Stimulated activated CD8-positive, alpha-beta memory T cell treated with anti-CD3 and anti-CD28 coated beads, Interleukin-4, amount 100 ng/mL, for 48 hours (primary cell): ENCODE data around the gene TMEM123.

Source experiments
- DNase-seq: peaks from one replicate; pipeline ENCODE4 v3.0.0-alpha.2; 2020

Gene TMEM123

GRCh38 chr11:102470251-102470650 is 17.7 kb upstream of the TMEM123 start:
- DNase-seq = no peak

DNA sequence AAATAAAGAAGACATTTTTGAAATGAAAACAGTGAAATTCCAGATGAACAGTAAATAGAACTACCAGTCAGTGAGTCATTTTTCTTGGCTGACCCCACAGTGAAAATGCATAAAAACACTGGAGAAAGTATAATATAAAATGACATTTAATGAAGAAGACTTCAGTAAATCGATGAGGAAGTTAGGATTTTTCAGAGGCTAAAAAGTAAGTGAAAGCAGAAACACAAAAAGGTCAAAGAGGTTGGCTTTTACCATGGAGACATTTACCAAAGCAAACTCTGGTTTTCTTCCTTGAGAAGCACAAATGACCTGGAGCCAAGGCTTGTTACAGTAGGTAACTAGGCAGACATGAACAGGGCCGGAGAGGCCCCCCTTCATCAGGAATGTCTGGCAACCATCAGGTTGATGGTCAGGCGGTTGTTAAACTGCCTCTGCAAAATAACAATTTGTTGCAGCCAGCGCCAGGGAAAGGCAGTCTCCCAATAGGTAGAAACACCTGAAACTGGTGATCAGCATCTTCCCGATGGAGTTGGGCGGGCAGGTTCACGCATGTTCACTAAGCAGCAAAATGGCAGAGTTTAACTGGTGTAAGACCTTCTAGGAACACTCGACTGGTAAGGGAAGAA is 16.7 kb upstream of the TMEM123 start:
- DNase-seq = no peak

- DNase-seq = no peak
These were observed 16.1 kb upstream of the TMEM123 start for GRCh38 chr11:102468616-102469195.

DNA sequence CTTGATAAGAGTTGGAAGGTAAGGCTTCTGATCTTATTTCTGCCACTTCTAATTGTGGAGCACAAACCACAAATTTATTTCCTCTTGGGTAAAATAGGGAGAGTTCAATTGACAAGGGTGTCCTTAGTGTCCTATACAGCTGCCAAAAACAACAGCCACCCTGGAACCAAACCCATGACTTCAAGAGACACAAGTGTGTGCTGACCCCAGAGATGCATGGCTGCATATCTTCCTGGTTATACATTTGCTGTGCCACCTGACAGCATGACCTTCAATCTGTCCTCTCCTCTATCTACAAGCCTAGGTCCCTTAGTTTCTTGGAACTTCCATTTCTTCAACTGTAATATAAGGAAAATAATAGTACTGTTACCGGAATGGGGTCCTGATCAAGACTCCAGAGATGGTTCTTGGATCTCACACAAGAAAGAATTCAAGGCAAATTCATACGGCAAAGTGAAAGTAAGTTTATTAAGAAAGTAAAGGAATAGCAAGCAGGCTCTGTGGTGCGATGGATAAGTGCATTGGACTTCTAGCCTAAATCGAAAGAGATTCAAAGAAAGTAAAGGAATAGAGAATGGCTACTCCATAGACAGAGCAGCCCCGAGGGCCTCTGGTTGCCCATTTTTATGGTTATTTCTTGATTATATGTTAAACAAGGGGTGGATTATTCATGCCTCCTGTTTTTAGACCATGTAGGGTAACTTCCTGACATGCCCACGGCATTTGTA is 15.5 kb upstream of the TMEM123 start:
- no peak for DNase-seq

- no peak for DNase-seq
These were observed 14.6 kb upstream of the TMEM123 start for GRCh38 chr11:102467080-102467708.

DNA sequence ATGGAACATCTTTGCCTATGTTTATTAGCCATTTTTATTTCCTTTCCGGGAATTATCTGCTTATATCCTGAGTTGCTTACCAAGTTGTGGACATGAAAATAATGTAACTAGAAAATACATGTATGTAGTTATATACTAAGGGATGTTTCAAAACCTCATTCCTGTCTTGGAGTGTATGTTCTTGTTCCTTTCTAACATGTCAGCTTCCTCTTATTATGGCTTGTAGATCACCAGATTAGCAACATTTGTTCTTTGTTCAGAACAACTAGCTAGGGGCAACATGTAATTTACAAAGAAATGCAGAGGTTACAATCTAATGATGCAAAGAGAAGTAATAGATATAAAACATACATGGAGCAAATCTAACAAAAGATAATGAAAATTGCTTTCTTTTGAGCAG is 13.1 kb upstream of the TMEM123 start:
- no peak for DNase-seq

DNA sequence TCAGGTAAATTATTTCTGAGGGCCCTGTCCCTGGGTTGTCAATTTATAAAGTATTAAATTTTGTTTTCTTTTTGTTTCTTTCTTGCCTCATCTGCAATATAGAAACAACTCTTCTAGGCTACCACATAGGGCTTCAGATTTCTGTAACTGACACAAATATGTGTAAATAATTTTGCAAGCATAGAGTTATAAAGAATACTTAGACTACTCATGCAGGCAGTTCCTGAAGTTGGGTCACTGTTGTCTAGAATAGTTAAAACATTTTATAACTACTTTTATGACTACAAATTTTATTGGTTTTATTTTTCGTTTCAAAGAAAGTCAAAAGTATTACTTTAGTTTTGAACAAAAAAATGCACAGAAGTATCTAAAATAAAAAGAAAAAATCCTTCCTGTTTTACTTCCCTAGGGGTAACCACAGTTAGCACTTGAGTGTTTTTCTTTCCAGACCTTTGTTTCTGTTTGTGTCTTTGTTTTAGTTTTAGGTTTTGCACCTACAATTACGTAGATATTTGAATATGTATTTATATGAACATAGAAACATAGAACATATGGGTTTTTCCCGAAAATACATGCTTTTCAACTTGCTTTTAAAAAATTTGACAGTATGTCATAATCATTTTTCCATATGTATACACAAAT is 12.4 kb upstream of the TMEM123 start:
- DNase-seq = no peak

DNA sequence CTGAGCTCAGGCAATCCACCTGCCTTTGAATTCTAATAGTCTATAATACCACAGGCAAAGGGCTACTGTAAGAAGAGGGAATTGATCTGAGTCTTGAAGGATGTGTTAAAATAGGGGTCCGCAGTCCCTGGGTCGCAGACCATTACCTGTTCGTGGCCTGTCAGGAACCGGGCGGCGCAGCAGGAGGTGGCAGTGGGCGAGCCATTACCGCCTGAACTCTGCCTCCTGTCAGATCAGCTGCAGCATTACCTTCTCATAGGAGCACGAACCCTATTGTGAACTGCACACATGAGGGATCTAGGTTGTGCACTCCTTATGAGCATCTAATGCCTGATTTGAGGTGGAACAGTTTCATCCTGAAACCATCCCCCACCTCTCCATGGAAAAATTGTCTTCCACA is 11.5 kb upstream of the TMEM123 start:
- DNase-seq = no peak

DNA sequence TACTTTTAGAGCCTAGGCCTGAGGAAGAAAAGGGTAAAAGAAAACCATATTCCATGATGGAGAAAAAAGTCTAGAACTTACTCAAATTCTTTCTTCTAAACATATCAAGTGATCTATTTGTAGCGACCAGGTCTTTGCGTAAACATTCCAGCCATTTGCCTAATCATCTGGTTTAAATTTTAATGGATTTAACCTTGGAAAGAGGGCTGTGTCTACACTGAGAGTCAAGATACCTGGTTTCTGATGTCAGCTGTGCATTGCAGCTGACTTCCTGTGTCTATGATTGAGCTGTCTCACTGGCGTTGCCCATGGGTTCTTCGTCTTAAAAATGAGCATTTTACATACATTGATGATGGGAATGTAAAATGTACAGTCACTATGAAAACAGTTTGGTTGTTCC is 10.0 kb upstream of the TMEM123 start:
- DNase-seq = no peak

DNA sequence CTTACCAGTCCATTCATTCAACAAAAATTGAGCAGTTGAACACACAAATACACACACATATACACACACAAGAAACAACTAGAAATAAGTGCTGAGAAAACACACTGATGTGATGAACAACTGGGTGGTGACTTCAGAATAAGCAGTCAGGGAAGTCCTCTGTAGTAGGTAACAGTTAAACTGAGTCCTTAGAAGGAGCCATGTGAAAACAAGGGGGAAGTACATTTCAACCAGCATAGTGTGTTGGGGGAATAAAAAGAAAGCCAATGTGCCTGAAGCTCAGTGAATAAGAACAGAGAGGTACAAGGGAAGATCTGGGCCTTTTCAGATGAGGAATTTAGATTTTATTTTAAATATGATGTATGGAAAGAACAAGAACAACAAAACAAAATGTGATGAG is 6.8 kb upstream of the TMEM123 start:
- no peak for DNase-seq

DNA sequence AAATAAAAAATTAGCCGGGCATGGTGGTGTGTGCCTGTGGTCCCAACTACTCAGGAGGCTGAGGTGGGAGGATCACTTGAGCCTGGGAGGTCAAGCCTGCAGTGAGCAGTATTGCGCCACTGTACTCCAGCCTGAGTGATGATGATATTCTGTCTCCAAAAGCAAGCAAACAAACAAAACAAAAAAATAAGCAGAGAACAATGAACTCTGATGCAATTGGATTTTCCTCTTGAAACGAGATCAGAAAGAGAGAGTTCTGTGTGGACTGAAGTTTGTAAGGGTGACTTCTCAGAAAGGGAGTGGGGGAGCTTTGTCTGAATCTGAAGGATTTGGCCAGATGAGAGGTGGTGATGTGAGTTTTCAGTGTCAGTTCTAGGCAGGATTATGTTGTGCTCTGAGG is 6.0 kb upstream of the TMEM123 start:
- DNase-seq = no peak

GRCh38 chr11:102457865-102458264 is 5.3 kb upstream of the TMEM123 start:
- DNase-seq = no peak

DNA sequence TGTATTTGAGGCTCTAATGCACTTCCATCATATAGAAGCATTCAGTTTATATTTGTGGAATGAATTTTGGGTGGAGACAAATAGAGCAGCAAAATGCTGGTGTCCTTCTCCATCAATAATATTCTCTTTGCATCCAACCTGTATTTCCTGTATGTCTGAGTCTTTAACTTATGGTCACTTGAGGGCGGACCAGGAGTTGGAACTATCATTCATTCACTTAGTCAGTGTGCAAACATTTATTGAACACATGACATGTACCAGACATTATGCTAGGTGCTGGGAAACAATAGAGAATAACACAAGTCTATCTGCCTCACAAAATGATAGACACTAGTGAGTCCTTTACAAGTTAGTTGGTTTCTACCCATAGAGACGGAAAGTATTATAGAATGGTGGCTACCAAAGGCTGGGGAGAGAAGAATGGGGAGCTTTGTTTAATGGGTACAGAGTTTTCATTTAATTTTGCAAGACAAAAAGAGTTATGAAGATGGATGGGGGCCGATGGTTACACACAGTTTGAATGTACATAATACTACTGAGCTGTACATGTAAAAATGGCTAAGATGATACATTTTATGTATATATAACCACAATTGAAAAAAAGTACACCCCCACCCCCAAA is 4.6 kb upstream of the TMEM123 start:
- no peak for DNase-seq

- no peak for DNase-seq
These were observed 3.8 kb upstream of the TMEM123 start for GRCh38 chr11:102456381-102456780.

DNA sequence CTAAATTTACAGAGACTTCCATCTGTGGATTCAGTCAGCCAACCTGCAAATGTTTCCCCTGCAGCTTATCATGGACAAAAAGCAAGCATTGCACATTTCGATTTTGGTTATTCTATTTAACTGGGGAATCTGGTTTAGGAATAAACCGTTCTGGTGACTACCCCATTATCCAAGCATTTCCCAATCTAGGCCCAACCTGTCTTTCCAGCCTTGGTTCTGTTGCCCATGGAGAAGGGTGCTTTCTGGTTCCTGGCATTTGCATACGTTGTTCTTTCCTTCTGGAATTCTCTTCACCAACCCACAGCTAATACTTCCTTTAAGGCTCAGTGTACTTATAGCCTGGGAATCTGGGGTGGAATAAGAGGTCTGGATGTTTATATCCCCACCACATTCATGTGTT is 1.4 kb upstream of the TMEM123 start:
- DNase-seq = no peak

DNA sequence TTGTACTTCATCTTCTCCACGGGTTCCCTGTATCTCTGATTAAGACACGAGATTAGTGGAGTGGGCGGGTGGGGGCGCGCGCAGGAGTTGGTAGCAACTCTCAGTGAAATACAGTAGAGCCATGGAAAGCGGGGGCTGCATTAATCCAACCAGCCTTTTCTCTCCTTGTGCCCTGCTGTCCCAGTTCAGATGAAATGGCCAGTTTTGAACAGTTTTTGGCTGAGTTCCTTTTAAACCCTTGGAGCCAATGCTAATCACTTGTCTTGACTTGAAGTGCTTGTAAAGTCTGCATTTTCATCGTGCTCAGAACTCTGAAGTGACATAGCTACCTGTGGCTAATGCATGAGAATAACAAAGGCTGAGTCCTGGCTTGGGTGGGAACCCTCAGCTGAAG is 734 bp upstream of the TMEM123 start:
- peak; percentile 62 for DNase-seq

- DNase-seq = peak; percentile 82
These were observed 694 bp downstream of the TMEM123 start for GRCh38 chr11:102451681-102452460.

- no peak for DNase-seq
These were observed 1.4 kb downstream of the TMEM123 start for GRCh38 chr11:102451041-102451680.

DNA sequence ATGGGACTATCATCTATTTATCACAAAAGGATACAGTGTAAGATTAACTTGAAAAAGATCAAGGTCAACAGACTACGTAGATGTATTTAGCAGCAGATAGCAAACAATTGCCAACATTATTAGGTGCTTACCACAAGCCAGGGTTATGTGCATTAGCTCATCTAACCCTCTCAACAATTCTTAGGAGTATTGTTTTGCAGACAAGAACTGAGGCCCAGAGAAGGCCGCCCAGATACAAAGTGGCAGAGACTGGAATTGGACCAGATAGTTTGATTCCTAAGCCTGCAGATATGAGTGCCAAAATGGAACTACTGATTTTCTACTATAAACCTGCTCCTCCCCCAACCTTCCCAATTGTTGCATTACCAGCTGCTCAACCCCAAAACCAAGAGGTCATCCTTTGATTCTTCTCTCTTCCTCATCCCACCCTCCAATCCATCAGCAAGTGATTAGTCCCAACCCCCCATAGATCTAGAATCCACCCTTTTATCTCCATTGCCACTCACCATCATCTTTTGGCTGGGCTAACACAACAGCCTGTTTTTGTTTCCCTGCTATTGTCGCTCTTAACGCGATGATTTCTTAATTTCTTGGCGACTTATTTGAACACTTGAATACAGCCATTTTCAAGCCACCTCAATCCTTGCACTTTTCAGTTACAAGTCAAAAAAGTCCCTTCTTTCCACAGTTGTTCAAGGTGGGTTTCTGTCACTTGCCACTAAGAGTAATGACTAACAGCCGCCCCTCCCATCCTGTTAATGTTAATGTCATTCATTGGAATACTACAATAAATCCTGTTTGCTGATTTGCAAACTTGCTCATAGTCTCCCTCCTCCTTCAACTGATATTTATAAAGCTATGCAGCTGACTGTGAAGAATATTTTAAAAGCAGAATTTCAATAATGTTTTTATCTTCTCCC is 2.7 kb downstream of the TMEM123 start:
- DNase-seq = no peak

DNA sequence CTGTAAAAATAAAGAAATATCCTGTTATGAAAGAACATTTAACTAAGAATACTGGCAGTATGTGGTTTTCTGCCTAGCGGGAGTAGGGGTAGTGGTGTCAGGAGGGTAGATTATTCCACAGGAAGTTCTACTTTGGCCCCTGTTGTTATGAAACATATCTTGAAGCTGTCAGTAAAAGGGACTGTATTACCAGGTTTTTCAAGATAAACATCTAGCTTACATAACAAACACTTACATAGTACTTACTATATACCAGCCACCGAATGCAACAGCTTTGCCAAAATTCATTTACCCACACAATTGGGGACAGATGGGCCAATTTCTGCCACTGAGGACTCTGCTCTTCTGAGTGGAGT is 3.7 kb downstream of the TMEM123 start:
- DNase-seq = no peak
